DOHH2 (cell line): Measurements from ENCODE around the gene ITPK1.

Experiments
- CTCF ChIP-seq: fragments of 200-600 bp; sonication (generic); IDR thresholded peaks from one replicate; pipeline ENCODE4 v1.5.1; 2014; ENCODE audit warnings: antibody characterized with exemption, mild to moderate bottlenecking, low read depth, low read length; ENCODE audit not compliant: poor library complexity, severe bottlenecking
- EZH2phosphoT487 ChIP-seq: fragments of 200-600 bp; sonication (generic); IDR thresholded peaks from 2 replicates; pipeline ENCODE4 v1.6.1; 2017; ENCODE audit warnings: borderline replicate concordance, mild to moderate bottlenecking, antibody characterized with exemption, low read length, moderate library complexity, mixed read lengths

- TF ChIP-seq CTCF (no peak), EZH2phosphoT487 (no peak)
These were observed 52.8 kb downstream of the ITPK1 start for GRCh38 chr14:93062890-93063289.
